WTC11 (cell line): ENCODE measurements around the gene ZFP36L2. TPM values are rescaled to one million over a fixed set of nuclear protein-coding genes. Genes with fewer than 3 reads are reported as not detected.

Experiments used
- ATAC-seq: fragments of 200-7000 bp; cut with Tn5 transposase; 2 replicates; pipeline ENCODE4 v1.10.0; 2021; ENCODE audit warnings: mild to moderate bottlenecking, moderate library complexity
- CTCF ChIA-PET: fragments of 300-600 bp; sonication (Branson Sonifier 250); formaldehyde crosslinking; loops from one replicate; lab custom pipeline; 2021; ENCODE audit warnings: antibody characterized with exemption; lab: Charles Lee
- POLR2A ChIA-PET: fragments of 350-600 bp; sonication (Branson Sonifier 250); formaldehyde crosslinking; loops from one replicate; lab custom pipeline; 2021; ENCODE audit warnings: antibody characterized with exemption; lab: Charles Lee
- DNase-seq: peaks from one replicate; pipeline ENCODE4 v3.0.0; 2021; ENCODE audit warnings: low spot score
- H3K27ac Mint-ChIP-seq: 2 replicates; pipeline ENCODE4 v1.8.0; 2021; ENCODE audit warnings: mixed read lengths
- H3K27me3 Mint-ChIP-seq: 2 replicates; pipeline ENCODE4 v1.8.0; 2021; ENCODE audit warnings: low read depth, mild to moderate bottlenecking, moderate library complexity, mixed read lengths
- H3K36me3 Mint-ChIP-seq: 2 replicates; pipeline ENCODE4 v1.8.0; 2021; ENCODE audit warnings: mixed read lengths
- H3K4me1 Mint-ChIP-seq: 2 replicates; pipeline ENCODE4 v1.8.0; 2022; ENCODE audit warnings: mixed read lengths
- H3K4me3 Mint-ChIP-seq: 2 replicates; pipeline ENCODE4 v1.8.0; 2021; ENCODE audit warnings: mild to moderate bottlenecking, moderate library complexity, mixed read lengths
- H3K9me3 Mint-ChIP-seq: 2 replicates; pipeline ENCODE4 v1.8.0; 2021; ENCODE audit warnings: mixed read lengths
- ATF1 ChIP-seq: sonication (generic); formaldehyde crosslinking; IDR thresholded peaks from 2 replicates; pipeline ENCODE4 v1.8.1; 2023; ENCODE audit warnings: mild to moderate bottlenecking, moderate library complexity, missing genetic modification reagents
- CBFB ChIP-seq: sonication (generic); formaldehyde crosslinking; IDR thresholded peaks from 2 replicates; pipeline ENCODE4 v1.8.1; 2022; ENCODE audit warnings: mild to moderate bottlenecking, low read depth, missing genetic modification reagents
- ESRRA ChIP-seq: sonication (generic); formaldehyde crosslinking; IDR thresholded peaks from 2 replicates; pipeline ENCODE4 v1.8.1; 2022; ENCODE audit warnings: mild to moderate bottlenecking, missing genetic modification reagents, borderline replicate concordance
- ETV6 ChIP-seq: sonication (generic); formaldehyde crosslinking; IDR thresholded peaks from 2 replicates; pipeline ENCODE4 v1.8.1; 2022; ENCODE audit warnings: mild to moderate bottlenecking, missing genetic modification reagents
- GRHL2 ChIP-seq: fragments of 250-450 bp; sonication (Bioruptor Pico); IDR thresholded peaks from 2 replicates; pipeline ENCODE4 v1.8.0; 2022; ENCODE audit warnings: mild to moderate bottlenecking, moderate library complexity; ENCODE audit not compliant: insufficient replicate concordance, severe bottlenecking
- KAT7 ChIP-seq: sonication (generic); formaldehyde crosslinking; IDR thresholded peaks from 2 replicates; pipeline ENCODE4 v1.8.1; 2023; ENCODE audit warnings: missing genetic modification reagents, mild to moderate bottlenecking, borderline replicate concordance
- NFE2L1 ChIP-seq: sonication (generic); formaldehyde crosslinking; IDR thresholded peaks from 2 replicates; pipeline ENCODE4 v1.8.1; 2023; ENCODE audit warnings: missing genetic modification reagents
- NR3C1 ChIP-seq: sonication (generic); formaldehyde crosslinking; conservative IDR thresholded peaks from 2 replicates; pipeline ENCODE4 v1.8.1; 2023; ENCODE audit warnings: low read depth, mild to moderate bottlenecking, missing genetic modification reagents
- RELA ChIP-seq: sonication (generic); formaldehyde crosslinking; IDR thresholded peaks from 2 replicates; pipeline ENCODE4 v1.8.1; 2022; ENCODE audit warnings: missing genetic modification reagents, mild to moderate bottlenecking, borderline replicate concordance
- ZNF671 ChIP-seq: fragments of 250-450 bp; sonication (Bioruptor Pico); IDR thresholded peaks from 2 replicates; pipeline ENCODE4 v1.8.0; 2021; ENCODE audit warnings: mild to moderate bottlenecking
- total RNA-seq: library from RNA; stranded (reverse); gene quantifications from 3 replicates; pipeline ENCODE4 v1.2.3, GENCODE V29; 2021
- TF ChIP-seq, protein P1 (sequence below): sonication (generic); formaldehyde crosslinking; IDR thresholded peaks from 2 replicates; pipeline ENCODE4 v1.8.1; 2023; ENCODE audit warnings: mild to moderate bottlenecking, moderate library complexity, missing genetic modification reagents
- TF ChIP-seq, protein P2 (sequence below): sonication (generic); formaldehyde crosslinking; IDR thresholded peaks from 2 replicates; pipeline ENCODE4 v1.8.1; 2022; ENCODE audit warnings: mild to moderate bottlenecking, moderate library complexity, missing genetic modification reagents
- TF ChIP-seq, protein P3 (sequence below): sonication (generic); formaldehyde crosslinking; IDR thresholded peaks from 2 replicates; pipeline ENCODE4 v1.8.1; 2023; ENCODE audit warnings: mild to moderate bottlenecking, missing genetic modification reagents, moderate library complexity
- TF ChIP-seq, protein P4 (sequence below): sonication (generic); formaldehyde crosslinking; IDR thresholded peaks from 2 replicates; pipeline ENCODE4 v1.8.0; 2022; ENCODE audit warnings: mild to moderate bottlenecking, missing genetic modification reagents
- TF ChIP-seq, protein P5 (sequence below): fragments of 250-450 bp; sonication (Bioruptor Pico); IDR thresholded peaks from 2 replicates; pipeline ENCODE4 v1.9.0; 2021; ENCODE audit warnings: mild to moderate bottlenecking
- TF ChIP-seq, protein P6 (sequence below): sonication (generic); formaldehyde crosslinking; IDR thresholded peaks from 2 replicates; pipeline ENCODE4 v1.8.0; 2022; ENCODE audit warnings: missing genetic modification reagents
- TF ChIP-seq, protein P7 (sequence below): sonication (generic); formaldehyde crosslinking; conservative IDR thresholded peaks from 2 replicates; pipeline ENCODE4 v1.8.1; 2022; ENCODE audit warnings: mild to moderate bottlenecking, missing genetic modification reagents
- TF ChIP-seq, protein P8 (sequence below): fragments of 250-450 bp; sonication (Bioruptor Pico); IDR thresholded peaks from 2 replicates; pipeline ENCODE4 v1.8.0; 2021; ENCODE audit warnings: mild to moderate bottlenecking
- TF ChIP-seq, protein P9 (sequence below): sonication (generic); formaldehyde crosslinking; IDR thresholded peaks from 2 replicates; pipeline ENCODE4 v1.8.1; 2022; ENCODE audit warnings: missing genetic modification reagents, borderline replicate concordance

ZFP36L2 gene
- total RNA-seq, 1 experiment from 2014 or later = 50.4 TPM

DNA sequence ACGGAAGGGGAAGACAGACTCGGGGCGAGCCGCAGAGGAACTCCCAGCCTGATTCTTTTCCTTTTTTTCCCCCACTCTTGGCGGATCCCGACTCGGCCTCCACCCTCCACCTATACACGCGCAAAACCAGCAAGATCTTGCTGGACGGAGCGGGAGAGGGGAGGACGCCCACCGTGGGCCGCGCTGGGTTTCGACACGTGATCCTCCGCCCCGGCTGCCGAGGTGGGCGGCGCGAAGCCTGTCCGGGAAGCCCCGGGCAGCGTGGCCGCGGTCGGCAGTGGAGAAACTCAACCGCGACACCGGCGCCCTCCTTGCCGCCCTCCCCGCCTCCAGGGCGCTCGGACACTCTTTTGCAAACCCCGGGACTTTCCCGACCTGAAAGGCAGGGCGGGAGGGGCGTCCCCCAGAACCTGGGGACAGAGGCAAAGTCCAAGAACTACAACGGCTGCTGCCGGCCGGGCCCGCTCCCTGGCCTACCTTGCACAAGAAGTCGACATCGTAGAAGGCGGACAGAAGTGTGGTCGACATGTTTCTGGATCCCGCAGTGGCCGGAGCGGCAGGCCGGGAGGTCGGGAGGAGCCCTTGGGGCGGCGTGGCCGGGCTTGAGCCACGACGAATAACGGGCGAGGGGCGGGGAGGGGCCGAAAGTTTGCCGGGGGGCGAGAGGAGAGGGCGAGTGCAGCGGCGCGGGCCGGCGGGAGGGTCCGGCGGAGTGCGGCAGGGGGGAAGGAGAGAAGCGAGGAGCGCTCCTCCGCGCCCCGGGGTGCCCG is 433 bp downstream of the ZFP36L2 start (continued):
- TF ChIP-seq, protein P1, sequence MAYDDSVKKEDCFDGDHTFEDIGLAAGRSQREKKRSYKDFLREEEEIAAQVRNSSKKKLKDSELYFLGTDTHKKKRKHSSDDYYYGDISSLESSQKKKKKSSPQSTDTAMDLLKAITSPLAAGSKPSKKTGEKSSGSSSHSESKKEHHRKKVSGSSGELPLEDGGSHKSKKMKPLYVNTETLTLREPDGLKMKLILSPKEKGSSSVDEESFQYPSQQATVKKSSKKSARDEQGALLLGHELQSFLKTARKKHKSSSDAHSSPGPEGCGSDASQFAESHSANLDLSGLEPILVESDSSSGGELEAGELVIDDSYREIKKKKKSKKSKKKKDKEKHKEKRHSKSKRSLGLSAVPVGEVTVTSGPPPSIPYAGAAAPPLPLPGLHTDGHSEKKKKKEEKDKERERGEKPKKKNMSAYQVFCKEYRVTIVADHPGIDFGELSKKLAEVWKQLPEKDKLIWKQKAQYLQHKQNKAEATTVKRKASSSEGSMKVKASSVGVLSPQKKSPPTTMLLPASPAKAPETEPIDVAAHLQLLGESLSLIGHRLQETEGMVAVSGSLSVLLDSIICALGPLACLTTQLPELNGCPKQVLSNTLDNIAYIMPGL (CRISPR knock-in tag) = 0 out of 2 replicates have a peak, but pooled peaks have one; percentile 11
- TF ChIP-seq KAT7 (CRISPR knock-in tag) (0 out of 2 replicates have a peak, but pooled peaks have one; percentile 6), NFE2L1 (no peak), ETV6 (CRISPR knock-in tag) (peak; percentile 8; the same call in 1 of the 2 replicates), ZNF671 (CRISPR knock-in tag) (no peak), CBFB (peak; percentile 41; the same call in 1 of the 2 replicates)
- TF ChIP-seq, protein P2, sequence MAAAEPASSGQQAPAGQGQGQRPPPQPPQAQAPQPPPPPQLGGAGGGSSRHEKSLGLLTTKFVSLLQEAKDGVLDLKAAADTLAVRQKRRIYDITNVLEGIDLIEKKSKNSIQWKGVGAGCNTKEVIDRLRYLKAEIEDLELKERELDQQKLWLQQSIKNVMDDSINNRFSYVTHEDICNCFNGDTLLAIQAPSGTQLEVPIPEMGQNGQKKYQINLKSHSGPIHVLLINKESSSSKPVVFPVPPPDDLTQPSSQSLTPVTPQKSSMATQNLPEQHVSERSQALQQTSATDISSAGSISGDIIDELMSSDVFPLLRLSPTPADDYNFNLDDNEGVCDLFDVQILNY (CRISPR knock-in tag) = no peak
- TF ChIP-seq, protein P3, sequence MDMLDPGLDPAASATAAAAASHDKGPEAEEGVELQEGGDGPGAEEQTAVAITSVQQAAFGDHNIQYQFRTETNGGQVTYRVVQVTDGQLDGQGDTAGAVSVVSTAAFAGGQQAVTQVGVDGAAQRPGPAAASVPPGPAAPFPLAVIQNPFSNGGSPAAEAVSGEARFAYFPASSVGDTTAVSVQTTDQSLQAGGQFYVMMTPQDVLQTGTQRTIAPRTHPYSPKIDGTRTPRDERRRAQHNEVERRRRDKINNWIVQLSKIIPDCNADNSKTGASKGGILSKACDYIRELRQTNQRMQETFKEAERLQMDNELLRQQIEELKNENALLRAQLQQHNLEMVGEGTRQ (CRISPR knock-in tag) = peak; percentile 84

DNA sequence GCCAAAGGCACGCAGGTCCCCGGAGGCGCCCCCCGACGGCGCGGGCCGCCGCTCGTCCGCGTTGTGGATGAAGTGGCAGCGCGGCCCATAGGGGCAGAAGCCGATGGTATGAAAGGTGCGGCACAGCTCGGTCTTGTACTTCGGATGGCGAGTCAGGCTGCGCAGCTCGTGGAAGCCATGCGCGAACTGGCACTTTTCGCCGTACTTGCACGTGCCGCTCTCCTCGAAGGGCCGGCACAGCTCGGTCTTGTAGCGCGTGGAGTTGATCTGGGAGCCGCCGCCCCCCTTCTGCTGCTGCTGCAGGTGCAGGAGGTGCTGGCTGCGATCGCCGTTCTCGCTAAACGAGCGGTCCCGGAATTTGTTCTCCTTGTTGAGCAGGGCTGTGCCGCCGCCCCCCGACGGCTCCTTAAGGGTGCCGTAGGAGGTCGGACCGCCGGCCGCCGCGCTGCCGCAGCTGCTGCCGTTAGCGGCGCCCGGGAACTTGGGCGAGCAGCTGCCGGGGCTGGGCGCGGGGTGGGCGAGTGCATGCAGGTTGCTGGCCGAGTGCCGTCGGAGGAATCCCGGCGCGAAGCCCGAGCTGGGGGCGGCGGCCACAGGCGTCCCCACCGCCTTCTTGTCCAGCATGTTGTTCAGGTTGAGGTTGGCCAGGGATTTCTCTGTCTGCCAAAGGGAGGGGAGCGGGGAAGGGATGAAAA is 1.2 kb downstream of the ZFP36L2 start:
- ChIA-PET POLR2A (interaction anchor here (1.1 kb wide), 1 partner anchor 45 kb away, joined by 7 read pairs; no protein-coding TSS in a partner anchor), CTCF (interaction anchor here (1.0 to 2.6 kb wide), 10 partner anchors 17 to 250 kb away, joined by 3 to 20 read pairs (median 4); no protein-coding TSS in a partner anchor)
- Mint-ChIP-seq H3K36me3 (peaks cover 15% of the 10 kb centered on the region), H3K4me3 (peak overlapping the region; percentile 82), H3K27ac (no peak overlapping the region), H3K9me3 (no peaks in the 10 kb centered on the region), H3K4me1 (peaks cover 58% of the 10 kb centered on the region), H3K27me3 (no peaks in the 10 kb centered on the region)
- DNase-seq (peak; percentile 48), ATAC-seq (no peak)
- TF ChIP-seq, protein P1 (CRISPR knock-in tag) = 0 out of 2 replicates have a peak, but pooled peaks have one; percentile 36
- TF ChIP-seq, protein P4, sequence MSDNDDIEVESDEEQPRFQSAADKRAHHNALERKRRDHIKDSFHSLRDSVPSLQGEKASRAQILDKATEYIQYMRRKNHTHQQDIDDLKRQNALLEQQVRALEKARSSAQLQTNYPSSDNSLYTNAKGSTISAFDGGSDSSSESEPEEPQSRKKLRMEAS = peak; percentile 90; the same call in 1 of the 2 replicates
- no peak for TF ChIP-seq RELA (CRISPR knock-in tag)
- TF ChIP-seq, protein P5, sequence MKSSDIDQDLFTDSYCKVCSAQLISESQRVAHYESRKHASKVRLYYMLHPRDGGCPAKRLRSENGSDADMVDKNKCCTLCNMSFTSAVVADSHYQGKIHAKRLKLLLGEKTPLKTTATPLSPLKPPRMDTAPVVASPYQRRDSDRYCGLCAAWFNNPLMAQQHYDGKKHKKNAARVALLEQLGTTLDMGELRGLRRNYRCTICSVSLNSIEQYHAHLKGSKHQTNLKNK (CRISPR knock-in tag) = no peak
- TF ChIP-seq, protein P6, sequence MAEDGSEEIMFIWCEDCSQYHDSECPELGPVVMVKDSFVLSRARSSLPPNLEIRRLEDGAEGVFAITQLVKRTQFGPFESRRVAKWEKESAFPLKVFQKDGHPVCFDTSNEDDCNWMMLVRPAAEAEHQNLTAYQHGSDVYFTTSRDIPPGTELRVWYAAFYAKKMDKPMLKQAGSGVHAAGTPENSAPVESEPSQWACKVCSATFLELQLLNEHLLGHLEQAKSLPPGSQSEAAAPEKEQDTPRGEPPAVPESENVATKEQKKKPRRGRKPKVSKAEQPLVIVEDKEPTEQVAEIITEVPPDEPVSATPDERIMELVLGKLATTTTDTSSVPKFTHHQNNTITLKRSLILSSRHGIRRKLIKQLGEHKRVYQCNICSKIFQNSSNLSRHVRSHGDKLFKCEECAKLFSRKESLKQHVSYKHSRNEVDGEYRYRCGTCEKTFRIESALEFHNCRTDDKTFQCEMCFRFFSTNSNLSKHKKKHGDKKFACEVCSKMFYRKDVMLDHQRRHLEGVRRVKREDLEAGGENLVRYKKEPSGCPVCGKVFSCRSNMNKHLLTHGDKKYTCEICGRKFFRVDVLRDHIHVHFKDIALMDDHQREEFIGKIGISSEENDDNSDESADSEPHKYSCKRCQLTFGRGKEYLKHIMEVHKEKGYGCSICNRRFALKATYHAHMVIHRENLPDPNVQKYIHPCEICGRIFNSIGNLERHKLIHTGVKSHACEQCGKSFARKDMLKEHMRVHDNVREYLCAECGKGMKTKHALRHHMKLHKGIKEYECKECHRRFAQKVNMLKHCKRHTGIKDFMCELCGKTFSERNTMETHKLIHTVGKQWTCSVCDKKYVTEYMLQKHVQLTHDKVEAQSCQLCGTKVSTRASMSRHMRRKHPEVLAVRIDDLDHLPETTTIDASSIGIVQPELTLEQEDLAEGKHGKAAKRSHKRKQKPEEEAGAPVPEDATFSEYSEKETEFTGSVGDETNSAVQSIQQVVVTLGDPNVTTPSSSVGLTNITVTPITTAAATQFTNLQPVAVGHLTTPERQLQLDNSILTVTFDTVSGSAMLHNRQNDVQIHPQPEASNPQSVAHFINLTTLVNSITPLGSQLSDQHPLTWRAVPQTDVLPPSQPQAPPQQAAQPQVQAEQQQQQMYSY (CRISPR knock-in tag) = peak; percentile 39; the same call in 1 of the 2 replicates
- TF ChIP-seq ESRRA (CRISPR knock-in tag) = no peak; the same call in 1 of the 2 replicates
- 0 out of 2 replicates have a peak, but pooled peaks have one; percentile 18 for TF ChIP-seq ATF1 (CRISPR knock-in tag)
- no peak for TF ChIP-seq NR3C1 (CRISPR knock-in tag)
- TF ChIP-seq ETV6 (CRISPR knock-in tag) = no peak; the same call in 1 of the 2 replicates
- TF ChIP-seq, protein P7, sequence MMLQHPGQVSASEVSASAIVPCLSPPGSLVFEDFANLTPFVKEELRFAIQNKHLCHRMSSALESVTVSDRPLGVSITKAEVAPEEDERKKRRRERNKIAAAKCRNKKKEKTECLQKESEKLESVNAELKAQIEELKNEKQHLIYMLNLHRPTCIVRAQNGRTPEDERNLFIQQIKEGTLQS (CRISPR knock-in tag) = no peak
- TF ChIP-seq, protein P8, sequence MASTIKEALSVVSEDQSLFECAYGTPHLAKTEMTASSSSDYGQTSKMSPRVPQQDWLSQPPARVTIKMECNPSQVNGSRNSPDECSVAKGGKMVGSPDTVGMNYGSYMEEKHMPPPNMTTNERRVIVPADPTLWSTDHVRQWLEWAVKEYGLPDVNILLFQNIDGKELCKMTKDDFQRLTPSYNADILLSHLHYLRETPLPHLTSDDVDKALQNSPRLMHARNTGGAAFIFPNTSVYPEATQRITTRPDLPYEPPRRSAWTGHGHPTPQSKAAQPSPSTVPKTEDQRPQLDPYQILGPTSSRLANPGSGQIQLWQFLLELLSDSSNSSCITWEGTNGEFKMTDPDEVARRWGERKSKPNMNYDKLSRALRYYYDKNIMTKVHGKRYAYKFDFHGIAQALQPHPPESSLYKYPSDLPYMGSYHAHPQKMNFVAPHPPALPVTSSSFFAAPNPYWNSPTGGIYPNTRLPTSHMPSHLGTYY (CRISPR knock-in tag) = no peak
- TF ChIP-seq, protein P9, sequence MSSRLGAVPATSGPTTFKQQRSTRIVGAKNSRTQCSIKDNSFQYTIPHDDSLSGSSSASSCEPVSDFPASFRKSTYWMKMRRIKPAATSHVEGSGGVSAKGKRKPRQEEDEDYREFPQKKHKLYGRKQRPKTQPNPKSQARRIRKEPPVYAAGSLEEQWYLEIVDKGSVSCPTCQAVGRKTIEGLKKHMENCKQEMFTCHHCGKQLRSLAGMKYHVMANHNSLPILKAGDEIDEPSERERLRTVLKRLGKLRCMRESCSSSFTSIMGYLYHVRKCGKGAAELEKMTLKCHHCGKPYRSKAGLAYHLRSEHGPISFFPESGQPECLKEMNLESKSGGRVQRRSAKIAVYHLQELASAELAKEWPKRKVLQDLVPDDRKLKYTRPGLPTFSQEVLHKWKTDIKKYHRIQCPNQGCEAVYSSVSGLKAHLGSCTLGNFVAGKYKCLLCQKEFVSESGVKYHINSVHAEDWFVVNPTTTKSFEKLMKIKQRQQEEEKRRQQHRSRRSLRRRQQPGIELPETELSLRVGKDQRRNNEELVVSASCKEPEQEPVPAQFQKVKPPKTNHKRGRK = no peak
- no peak for TF ChIP-seq GRHL2 (CRISPR knock-in tag)
